ENCODE results near the gene HRH3.

HRH3 gene

GRCh38 chr20:62193079-62194025, 26.7 kb downstream of the HRH3 start:
- H3K9ac ChIP-seq (ENCODE audit: low read length) = no peak overlapping the region
- H3K4me1 ChIP-seq (ENCODE audit: control insufficient read depth, insufficient read depth, low read length) = no peaks in the 10 kb centered on the region
- no peaks in the 10 kb centered on the region for H3K9me3 ChIP-seq (ENCODE audit: control insufficient read depth, insufficient read depth, low read depth, low read length)
- no peak overlapping the region for H3K27ac ChIP-seq (ENCODE audit: low read depth, low read length)
- peaks cover 37% of the 10 kb centered on the region for H3K36me3 ChIP-seq (ENCODE audit: control insufficient read depth, insufficient read depth, low read length)
- H3K27me3 ChIP-seq (ENCODE audit: control insufficient read depth, insufficient read depth, low read length) = no peaks in the 10 kb centered on the region
- H3K4me3 ChIP-seq (ENCODE audit: low read depth, low read length) = no peak overlapping the region

DNA sequence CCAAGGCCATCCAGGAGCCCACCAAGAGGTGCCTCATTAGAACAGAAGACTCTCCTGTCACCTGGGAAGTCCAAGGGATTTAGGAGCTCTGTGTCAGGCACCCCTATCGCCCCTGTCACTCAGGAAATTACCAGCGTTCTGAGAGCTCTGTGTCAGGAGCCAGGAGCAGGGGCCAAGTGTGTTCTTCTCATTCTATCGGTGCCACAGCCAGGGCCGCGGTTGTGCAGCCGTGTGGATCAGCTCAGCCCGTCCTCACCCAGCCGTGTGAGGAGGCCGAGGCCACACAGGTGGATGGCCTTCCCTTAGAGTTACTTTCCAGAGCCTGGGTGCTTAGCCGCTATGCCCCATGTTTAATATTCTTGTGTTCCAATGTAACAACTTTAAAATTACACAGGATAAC, 27.4 kb downstream of the HRH3 start:
- Histone ChIP-seq H3K4me3 (ENCODE audit: low read depth, low read length) (no peak overlapping the region), H3K9ac (ENCODE audit: low read length) (no peak overlapping the region), H3K27me3 (ENCODE audit: control insufficient read depth, insufficient read depth, low read length) (no peaks in the 10 kb centered on the region), H3K27ac (ENCODE audit: low read depth, low read length) (no peak overlapping the region), H3K9me3 (ENCODE audit: control insufficient read depth, insufficient read depth, low read depth, low read length) (no peaks in the 10 kb centered on the region), H3K4me1 (ENCODE audit: control insufficient read depth, insufficient read depth, low read length) (no peaks in the 10 kb centered on the region), H3K36me3 (ENCODE audit: control insufficient read depth, insufficient read depth, low read length) (peaks cover 30% of the 10 kb centered on the region)

DNA sequence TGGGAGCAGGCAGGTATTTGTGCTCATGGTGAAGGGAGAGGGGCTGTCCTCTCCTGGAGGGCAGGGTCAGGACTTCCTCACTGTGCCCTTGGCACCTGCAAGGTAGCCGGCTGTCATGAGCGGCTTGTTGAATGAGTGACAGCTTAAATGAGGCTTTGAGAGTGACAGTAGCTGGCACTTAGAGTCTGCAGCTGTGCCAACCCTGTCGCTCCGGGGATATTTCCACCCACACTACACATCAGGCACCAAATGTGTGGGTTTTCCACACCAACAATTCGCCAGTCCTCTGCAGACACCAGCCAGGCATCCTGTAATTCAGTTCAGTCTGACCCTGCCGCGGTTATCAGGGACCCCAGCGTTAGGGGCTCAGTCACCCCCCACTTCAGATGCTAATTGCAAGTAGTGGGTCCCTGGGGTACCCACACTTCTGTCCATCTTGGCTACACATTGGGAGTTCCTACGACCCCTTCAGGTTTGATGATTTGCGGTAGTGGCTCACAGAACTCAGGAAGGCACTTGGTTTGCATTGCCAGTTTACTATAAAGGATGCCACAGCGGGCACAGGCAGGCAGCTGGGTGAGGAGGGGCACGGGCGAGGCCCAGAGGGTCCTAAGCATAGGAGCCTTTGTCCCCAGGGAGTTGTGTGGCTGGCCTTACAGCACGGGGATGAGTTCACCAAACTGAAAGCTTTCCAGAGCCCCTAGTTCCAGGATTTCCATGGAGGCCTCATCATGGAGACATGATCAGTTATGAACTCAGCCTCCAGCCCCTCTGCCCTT, 28.1 kb downstream of the HRH3 start:
- Histone ChIP-seq H3K9me3 (ENCODE audit: control insufficient read depth, insufficient read depth, low read depth, low read length) (no peaks in the 10 kb centered on the region), H3K9ac (ENCODE audit: low read length) (no peak overlapping the region), H3K4me1 (ENCODE audit: control insufficient read depth, insufficient read depth, low read length) (no peaks in the 10 kb centered on the region), H3K27me3 (ENCODE audit: control insufficient read depth, insufficient read depth, low read length) (no peaks in the 10 kb centered on the region), H3K4me3 (ENCODE audit: low read depth, low read length) (no peak overlapping the region), H3K36me3 (ENCODE audit: control insufficient read depth, insufficient read depth, low read length) (peaks cover 27% of the 10 kb centered on the region), H3K27ac (ENCODE audit: low read depth, low read length) (no peak overlapping the region)

DNA sequence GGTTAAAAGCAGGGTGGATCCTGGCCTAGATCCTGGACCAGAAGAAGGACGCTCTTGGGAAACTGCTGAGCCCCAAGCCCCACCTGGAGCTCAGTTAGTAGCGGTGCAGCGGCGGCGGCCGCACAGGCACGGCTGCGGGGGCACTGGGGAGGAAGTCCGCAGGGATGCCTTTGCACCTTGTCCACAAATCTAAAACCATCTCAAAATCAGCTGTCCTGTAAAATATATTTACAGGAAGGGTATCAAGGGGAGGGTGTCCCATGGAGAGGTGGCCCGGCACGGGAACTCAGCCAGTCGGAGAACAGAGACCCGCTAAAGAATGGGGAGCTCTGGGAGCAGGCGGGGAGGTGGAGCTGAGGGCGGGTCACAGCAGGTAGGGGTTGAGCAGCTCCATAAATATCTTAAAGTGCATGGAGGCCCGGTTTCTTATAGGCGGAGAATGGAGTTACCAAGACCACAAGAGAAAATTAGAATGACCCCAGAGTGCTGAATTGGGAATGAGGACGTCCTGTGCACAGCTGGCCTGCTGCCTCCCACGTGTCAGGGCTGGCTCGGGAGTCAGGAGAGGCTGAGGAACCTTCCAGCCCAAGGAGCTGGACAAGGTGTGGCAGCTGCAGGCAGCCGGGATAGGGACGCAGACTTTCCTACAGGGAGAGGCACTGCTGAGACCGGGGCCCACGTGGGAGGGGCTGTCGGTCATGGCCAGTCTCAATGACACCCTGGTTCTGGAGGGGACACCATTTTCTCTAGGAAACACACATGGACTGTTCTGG, 29.3 kb downstream of the HRH3 start:
- Histone ChIP-seq H3K9me3 (ENCODE audit: control insufficient read depth, insufficient read depth, low read depth, low read length) (no peaks in the 10 kb centered on the region), H3K4me1 (ENCODE audit: control insufficient read depth, insufficient read depth, low read length) (no peaks in the 10 kb centered on the region), H3K4me3 (ENCODE audit: low read depth, low read length) (no peak overlapping the region), H3K36me3 (ENCODE audit: control insufficient read depth, insufficient read depth, low read length) (peaks cover 20% of the 10 kb centered on the region), H3K9ac (ENCODE audit: low read length) (no peak overlapping the region), H3K27ac (ENCODE audit: low read depth, low read length) (no peak overlapping the region), H3K27me3 (ENCODE audit: control insufficient read depth, insufficient read depth, low read length) (no peaks in the 10 kb centered on the region)

DNA sequence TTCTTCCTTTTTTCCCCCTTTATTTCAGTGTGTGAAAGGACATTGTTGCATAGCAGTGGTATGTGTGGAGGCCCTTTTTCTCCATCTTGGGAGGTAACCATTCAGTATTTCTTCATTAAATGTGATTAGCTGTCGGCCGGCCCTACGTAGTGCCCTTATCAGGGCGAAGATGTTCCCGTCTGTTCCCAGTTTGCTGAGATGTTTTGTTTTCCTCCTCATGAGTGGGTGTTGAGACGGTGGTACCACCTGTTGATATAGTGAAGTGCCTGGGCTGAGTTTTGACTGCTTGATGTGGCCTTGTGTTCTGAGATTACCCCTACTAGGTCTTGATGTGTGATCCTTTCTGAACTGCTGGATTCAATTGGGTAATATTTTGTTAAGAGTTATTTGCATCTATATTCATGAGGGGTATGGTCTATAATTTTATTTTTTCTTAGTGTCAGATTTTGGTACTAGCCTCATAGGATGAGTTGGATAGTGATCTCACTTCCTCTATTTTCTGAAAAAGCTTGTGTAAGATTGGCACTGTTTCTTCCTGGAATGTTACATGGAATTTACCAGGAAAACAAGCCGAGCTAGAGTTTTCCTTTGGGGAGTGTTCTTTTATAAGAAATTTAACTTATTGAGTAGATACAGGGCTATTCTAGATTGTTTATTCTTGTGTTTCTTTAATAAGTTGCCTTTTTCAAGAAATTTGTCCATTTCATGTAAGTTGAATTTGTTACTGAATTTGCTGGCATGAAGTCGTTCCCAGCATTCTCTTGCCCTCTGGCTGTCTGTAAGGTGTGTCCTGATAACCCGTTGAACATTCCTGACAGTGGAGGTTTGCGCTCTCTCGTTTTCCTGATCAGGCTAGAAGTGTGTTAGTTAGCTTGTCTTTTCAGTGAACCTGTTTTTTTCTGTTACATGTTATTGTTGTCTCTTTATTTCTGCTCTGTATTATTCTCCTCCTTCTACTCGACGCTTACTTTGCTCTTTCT, 32.9 kb downstream of the HRH3 start:
- Histone ChIP-seq H3K9ac (ENCODE audit: low read length) (no peak overlapping the region), H3K27me3 (ENCODE audit: control insufficient read depth, insufficient read depth, low read length) (no peaks in the 10 kb centered on the region), H3K4me1 (ENCODE audit: control insufficient read depth, insufficient read depth, low read length) (peaks cover 6% of the 10 kb centered on the region; the same call in 1 of the 2 replicates), H3K9me3 (ENCODE audit: control insufficient read depth, insufficient read depth, low read depth, low read length) (no peaks in the 10 kb centered on the region), H3K27ac (ENCODE audit: low read depth, low read length) (no peak overlapping the region), H3K4me3 (ENCODE audit: low read depth, low read length) (no peak overlapping the region), H3K36me3 (ENCODE audit: control insufficient read depth, insufficient read depth, low read length) (peaks cover 7% of the 10 kb centered on the region)

- no peaks in the 10 kb centered on the region for H3K9me3 ChIP-seq (ENCODE audit: control insufficient read depth, insufficient read depth, low read depth, low read length)
- no peaks in the 10 kb centered on the region for H3K27me3 ChIP-seq (ENCODE audit: control insufficient read depth, insufficient read depth, low read length)
- no peak overlapping the region for H3K4me3 ChIP-seq (ENCODE audit: low read depth, low read length)
- H3K36me3 ChIP-seq (ENCODE audit: control insufficient read depth, insufficient read depth, low read length) = peaks cover 7% of the 10 kb centered on the region
- peaks cover 11% of the 10 kb centered on the region for H3K4me1 ChIP-seq (ENCODE audit: control insufficient read depth, insufficient read depth, low read length)
- H3K9ac ChIP-seq (ENCODE audit: low read length) = no peak overlapping the region
- H3K27ac ChIP-seq (ENCODE audit: low read depth, low read length) = no peak overlapping the region
These were observed 34.0 kb downstream of the HRH3 start for GRCh38 chr20:62186096-62186426.

DNA sequence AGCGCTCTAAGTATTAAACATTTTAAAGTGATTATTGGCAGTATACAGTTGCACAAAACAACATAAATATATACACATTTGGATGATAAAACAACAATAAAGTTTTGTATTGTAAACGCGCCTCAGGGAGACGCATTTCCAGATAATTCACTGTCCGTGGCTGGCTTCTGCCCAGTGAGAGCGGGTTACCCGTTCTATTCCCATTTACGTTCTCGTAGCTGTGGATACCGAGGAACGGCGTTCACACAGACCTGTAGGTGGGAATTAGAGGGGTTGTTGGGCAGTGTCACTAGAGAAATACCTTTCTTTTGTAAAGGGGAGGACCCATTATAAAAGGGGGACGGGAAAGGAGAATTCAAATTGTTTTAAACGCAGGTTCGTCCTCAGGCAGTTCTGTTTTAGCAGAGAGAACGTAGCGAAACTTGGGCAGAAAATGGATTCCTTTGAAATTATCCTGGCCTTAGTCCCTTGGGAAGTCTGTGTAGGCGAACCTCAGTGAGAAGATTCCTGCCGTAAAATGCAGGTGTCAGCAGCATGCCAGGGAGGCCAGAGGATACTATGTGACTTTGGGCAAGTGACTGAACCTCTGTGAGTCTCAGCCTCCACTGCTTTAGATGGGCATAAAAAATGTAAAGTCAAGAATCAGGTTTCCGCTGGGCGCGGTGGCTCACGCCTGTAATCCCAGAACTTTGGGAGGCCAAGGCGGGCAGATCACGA, 36.5 kb downstream of the HRH3 start:
- Histone ChIP-seq H3K4me3 (ENCODE audit: low read depth, low read length) (peak overlapping the region; percentile 98), H3K36me3 (ENCODE audit: control insufficient read depth, insufficient read depth, low read length) (peaks cover 11% of the 10 kb centered on the region), H3K4me1 (ENCODE audit: control insufficient read depth, insufficient read depth, low read length) (peaks cover 11% of the 10 kb centered on the region), H3K9me3 (ENCODE audit: control insufficient read depth, insufficient read depth, low read depth, low read length) (no peaks in the 10 kb centered on the region), H3K9ac (ENCODE audit: low read length) (peak overlapping the region; percentile 90), H3K27me3 (ENCODE audit: control insufficient read depth, insufficient read depth, low read length) (no peaks in the 10 kb centered on the region), H3K27ac (ENCODE audit: low read depth, low read length) (peak overlapping the region; percentile 88)

GRCh38 chr20:62182469-62183425, 37.3 kb downstream of the HRH3 start, which contains the start of gene MTG2:
MTG2 (plus strand) TSS chr20:62183028; CDS start chr20:62193421, 10,393 bp downstream.
- H3K4me3 ChIP-seq (ENCODE audit: low read depth, low read length) = peak within 1 kb of the TSS; percentile 98
- H3K9me3 ChIP-seq (ENCODE audit: control insufficient read depth, insufficient read depth, low read depth, low read length) = no peaks in the 10 kb centered on the region

DNA sequence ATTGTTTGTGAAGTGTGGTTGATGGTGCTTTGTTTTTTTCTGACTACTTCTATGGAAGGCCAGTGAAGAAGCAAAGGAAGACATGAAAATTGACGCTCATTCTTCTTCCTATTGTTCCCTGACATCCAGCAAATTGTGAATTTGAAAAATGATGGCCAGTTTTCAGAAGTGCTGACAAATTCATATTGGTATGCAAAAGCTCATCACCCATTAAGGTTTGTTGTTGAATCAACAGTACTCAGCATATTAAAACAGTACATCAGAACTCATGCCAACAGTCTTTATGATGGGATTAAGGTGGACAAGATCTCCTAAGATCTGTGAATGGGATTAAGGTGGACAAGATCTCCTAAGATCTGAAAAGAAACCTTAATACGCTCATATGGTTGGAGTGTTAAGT, 38.3 kb downstream of the HRH3 start:
- peaks cover 11% of the 10 kb centered on the region for H3K4me1 ChIP-seq (ENCODE audit: control insufficient read depth, insufficient read depth, low read length)
- peak overlapping the region; percentile 88; the same call in 1 of the 2 replicates for H3K27ac ChIP-seq (ENCODE audit: low read depth, low read length)
- H3K9me3 ChIP-seq (ENCODE audit: control insufficient read depth, insufficient read depth, low read depth, low read length) = no peaks in the 10 kb centered on the region
- H3K4me3 ChIP-seq (ENCODE audit: low read depth, low read length) = peak overlapping the region; percentile 98
- H3K27me3 ChIP-seq (ENCODE audit: control insufficient read depth, insufficient read depth, low read length) = no peaks in the 10 kb centered on the region
- H3K9ac ChIP-seq (ENCODE audit: low read length) = no peak overlapping the region
- peaks cover 15% of the 10 kb centered on the region for H3K36me3 ChIP-seq (ENCODE audit: control insufficient read depth, insufficient read depth, low read length)

More at GRCh38 chr20:62182469-62183425, 37.3 kb downstream of the HRH3 start, which contains the start of gene MTG2:
- Histone ChIP-seq H3K27ac (ENCODE audit: low read depth, low read length) (peak within 1 kb of the TSS; percentile 88), H3K4me1 (ENCODE audit: control insufficient read depth, insufficient read depth, low read length) (peaks cover 11% of the 10 kb centered on the region), H3K27me3 (ENCODE audit: control insufficient read depth, insufficient read depth, low read length) (no peaks in the 10 kb centered on the region), H3K9ac (ENCODE audit: low read length) (peak within 1 kb of the TSS; percentile 90), H3K36me3 (ENCODE audit: control insufficient read depth, insufficient read depth, low read length) (peaks cover 11% of the 10 kb centered on the region)

All from HUES6 (cell line).